Keratinocyte (primary cell): ENCODE data around the gene SEC24B.

Source experiments
- EZH2 ChIP-seq: IDR thresholded peaks from one replicate; pipeline ENCODE4 v1.6.1; 2012; ENCODE audit warnings: inconsistent platforms, mild to moderate bottlenecking, low read length, moderate library complexity
- TF ChIP-seq, protein P1 (sequence below), 3 experiments: IDR thresholded peaks in 1 of 3; conservative IDR thresholded peaks in 1 of 3; optimal IDR thresholded peaks in 1 of 3; 2 replicates in 2 of 3; 3 replicates in 1 of 3; pipeline versions ENCODE3 to v1.5.1; 2011; ENCODE audit warnings: low read length in 3 of 3, mild to moderate bottlenecking in 3 of 3, moderate library complexity in 2 of 3, control low read depth in 1 of 3, inconsistent platforms in 1 of 3; ENCODE audit not compliant: insufficient read depth in 2 of 3; ENCODE audit errors: extremely low read depth in 1 of 3

DNA sequence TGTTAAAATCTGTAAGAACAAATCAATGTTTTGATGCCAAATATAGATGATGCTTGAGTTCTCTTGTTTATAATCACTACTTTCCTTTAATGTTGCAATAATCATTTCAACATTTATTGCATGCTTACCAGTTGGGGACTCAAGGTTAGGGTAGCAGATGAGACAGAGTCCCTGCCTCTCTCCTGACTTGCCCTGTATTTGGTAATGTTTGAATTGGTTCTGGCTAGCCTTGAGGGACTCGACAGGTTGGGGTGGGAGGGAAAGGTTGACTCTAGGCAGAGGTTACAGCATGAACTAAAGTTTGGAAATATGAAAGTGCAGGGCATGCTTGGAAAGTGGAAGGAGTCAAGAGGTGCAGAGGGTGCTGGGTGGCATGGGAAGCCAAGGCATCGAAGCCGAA is 2.0 kb downstream of the SEC24B start:
- TF ChIP-seq, protein P1, sequence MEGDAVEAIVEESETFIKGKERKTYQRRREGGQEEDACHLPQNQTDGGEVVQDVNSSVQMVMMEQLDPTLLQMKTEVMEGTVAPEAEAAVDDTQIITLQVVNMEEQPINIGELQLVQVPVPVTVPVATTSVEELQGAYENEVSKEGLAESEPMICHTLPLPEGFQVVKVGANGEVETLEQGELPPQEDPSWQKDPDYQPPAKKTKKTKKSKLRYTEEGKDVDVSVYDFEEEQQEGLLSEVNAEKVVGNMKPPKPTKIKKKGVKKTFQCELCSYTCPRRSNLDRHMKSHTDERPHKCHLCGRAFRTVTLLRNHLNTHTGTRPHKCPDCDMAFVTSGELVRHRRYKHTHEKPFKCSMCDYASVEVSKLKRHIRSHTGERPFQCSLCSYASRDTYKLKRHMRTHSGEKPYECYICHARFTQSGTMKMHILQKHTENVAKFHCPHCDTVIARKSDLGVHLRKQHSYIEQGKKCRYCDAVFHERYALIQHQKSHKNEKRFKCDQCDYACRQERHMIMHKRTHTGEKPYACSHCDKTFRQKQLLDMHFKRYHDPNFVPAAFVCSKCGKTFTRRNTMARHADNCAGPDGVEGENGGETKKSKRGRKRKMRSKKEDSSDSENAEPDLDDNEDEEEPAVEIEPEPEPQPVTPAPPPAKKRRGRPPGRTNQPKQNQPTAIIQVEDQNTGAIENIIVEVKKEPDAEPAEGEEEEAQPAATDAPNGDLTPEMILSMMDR (optimal IDR thresholded peaks at IDR 0.05 in 1 of 3, IDR thresholded peaks at IDR 0.05 in 1 of 3, conservative IDR thresholded peaks at IDR 0.05 in 1 of 3; ENCODE audit: extremely low read depth in 1 of 3, insufficient read depth in 2 of 3, low read length in 3 of 3) = no peak
- no peak for TF ChIP-seq EZH2
